Iris pigment epithelial cell (primary cell): ENCODE measurements around the gene OPALIN.

ENCODE experiments used
- DNase-seq: peaks from one replicate; pipeline ENCODE4 v3.0.0-alpha.2; 2011; ENCODE audit warnings: low read depth

OPALIN gene

GRCh38 chr10:96299383-96299782 lies 59.4 kb downstream of the OPALIN start:
- DNase-seq = no peak

DNA sequence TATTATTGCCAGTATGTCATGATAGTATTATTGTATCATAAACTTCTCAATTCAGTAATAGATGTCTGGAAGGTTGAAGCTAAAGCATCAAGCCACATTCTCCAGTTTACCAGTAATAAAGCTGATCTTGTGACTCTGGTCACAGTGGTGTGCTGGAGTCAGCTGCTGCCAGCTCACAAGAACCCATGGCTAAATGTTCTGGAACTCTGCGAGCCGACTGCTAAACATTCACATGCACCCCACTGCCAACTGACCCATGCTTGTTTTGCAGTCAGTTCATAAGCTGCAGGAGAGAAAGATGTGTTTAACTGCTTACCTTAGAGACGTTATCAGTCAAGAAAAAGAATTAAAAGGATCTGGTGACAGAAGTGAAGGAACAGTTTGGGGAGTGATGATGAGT lies 60.4 kb downstream of the OPALIN start:
- DNase-seq = no peak

DNA sequence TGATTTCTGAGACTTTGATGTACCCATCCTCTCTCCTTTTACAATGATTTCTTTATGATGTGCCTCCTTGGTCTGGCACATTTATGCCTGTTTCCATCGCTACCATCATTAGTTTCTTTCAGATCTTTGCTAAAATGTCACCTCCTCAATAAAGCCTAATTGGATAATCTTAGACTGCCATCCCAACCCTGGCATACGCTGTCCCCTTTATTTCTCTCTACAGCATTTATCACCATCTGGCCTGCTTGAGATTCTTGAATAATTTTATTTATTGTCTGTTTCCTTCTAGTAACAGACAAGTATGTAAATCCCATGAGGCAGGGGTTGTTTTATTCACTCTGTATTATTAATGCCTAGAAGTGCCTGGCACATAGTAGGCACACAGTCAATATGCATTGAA lies 61.3 kb downstream of the OPALIN start:
- DNase-seq = no peak

- DNase-seq = no peak
These were observed 63.3 kb downstream of the OPALIN start for GRCh38 chr10:96295475-96295874.
